Stimulated activated memory B cell treated with anti-CD40 and anti-IgM and Interleukin-4, amounts not matched to agents 10 μg/mL and 1 μg/mL and 100 μg/mL, for 72 hours (primary cell): ENCODE data around the gene KIAA0319L.

Experiments used
- ATAC-seq: fragments of 150-1000 bp; cut with Tn5 transposase; 2 replicates; pipeline ENCODE4 v1.10.0; 2021
- H3K27ac Mint-ChIP-seq: one replicate; pipeline ENCODE4 v1.8.0; 2022; ENCODE audit warnings: mild to moderate bottlenecking, mixed read lengths
- H3K27me3 Mint-ChIP-seq: one replicate; pipeline ENCODE4 v1.8.0; 2022; ENCODE audit warnings: mixed read lengths
- H3K36me3 Mint-ChIP-seq: one replicate; pipeline ENCODE4 v1.8.0; 2022; ENCODE audit warnings: mixed read lengths
- H3K4me1 Mint-ChIP-seq: one replicate; pipeline ENCODE4 v1.8.0; 2022; ENCODE audit warnings: mixed read lengths
- H3K4me3 Mint-ChIP-seq: one replicate; pipeline ENCODE4 v1.8.0; 2022; ENCODE audit warnings: mild to moderate bottlenecking, moderate library complexity, mixed read lengths
- H3K9me3 Mint-ChIP-seq: one replicate; pipeline ENCODE4 v1.8.0; 2022; ENCODE audit warnings: mixed read lengths

The KIAA0319L gene

GRCh38 chr1:35407743-35408142 lies 149.5 kb downstream of the KIAA0319L start:
- H3K36me3 Mint-ChIP-seq, result peaks cover 69% of the 10 kb centered on the region
- no peaks in the 10 kb centered on the region for H3K4me1 Mint-ChIP-seq

DNA sequence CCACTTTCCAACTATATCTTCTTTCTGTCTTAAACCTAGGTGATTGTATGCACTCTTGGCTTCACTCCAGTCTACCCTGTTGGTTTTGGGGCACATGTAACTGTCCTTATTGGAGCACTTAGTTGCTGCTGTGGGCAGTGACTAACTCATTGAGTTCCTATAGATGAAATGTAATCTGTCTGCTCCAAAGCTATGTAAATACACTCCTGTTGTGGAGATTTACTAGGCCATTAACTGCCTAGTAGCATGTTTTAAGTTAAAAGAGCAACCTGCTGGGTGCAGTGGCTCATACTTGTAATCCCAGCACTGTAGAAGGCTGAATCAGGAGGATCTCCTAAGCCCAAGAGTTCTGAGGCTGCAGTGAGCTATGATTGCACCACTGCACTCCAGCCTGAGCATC lies 151.1 kb downstream of the KIAA0319L start:
- Mint-ChIP-seq H3K4me3 (no peak overlapping the region), H3K36me3 (peaks cover 68% of the 10 kb centered on the region), H3K4me1 (no peaks in the 10 kb centered on the region), H3K9me3 (no peaks in the 10 kb centered on the region), H3K27ac (no peak overlapping the region), H3K27me3 (no peaks in the 10 kb centered on the region)
- no peak for ATAC-seq

More at GRCh38 chr1:35407743-35408142, 149.5 kb downstream of the KIAA0319L start:
- Mint-ChIP-seq H3K4me3 (no peak overlapping the region), H3K27ac (no peak overlapping the region), H3K9me3 (no peaks in the 10 kb centered on the region), H3K27me3 (no peaks in the 10 kb centered on the region)
- ATAC-seq, result no peak

- Mint-ChIP-seq H3K4me3 (no peak overlapping the region), H3K27me3 (no peaks in the 10 kb centered on the region), H3K27ac (no peak overlapping the region), H3K36me3 (peaks cover 62% of the 10 kb centered on the region), H3K9me3 (no peaks in the 10 kb centered on the region), H3K4me1 (no peaks in the 10 kb centered on the region)
- no peak for ATAC-seq
These were observed 156.2 kb downstream of the KIAA0319L start for GRCh38 chr1:35401049-35401448.

DNA sequence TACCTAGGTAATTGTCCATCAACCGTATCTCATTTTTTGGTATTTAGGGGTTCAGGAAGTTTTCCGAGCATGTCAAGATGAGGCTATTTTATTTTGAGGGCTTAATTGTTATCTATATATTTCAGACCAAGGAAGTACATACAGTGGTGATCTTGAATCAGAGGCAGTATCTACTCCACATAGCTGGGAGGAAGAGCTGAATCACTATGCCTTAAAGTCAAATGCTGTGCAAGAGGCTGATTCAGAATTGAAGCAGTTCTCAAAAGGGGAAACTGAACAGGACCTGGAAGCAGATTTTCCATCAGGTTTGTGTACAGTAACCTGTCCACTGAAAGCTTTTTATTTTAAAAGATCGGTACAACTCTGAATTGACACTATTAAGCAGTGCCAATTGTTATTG lies 158.5 kb downstream of the KIAA0319L start:
- H3K27me3 Mint-ChIP-seq, result no peaks in the 10 kb centered on the region
- no peak overlapping the region for H3K4me3 Mint-ChIP-seq
- no peak overlapping the region for H3K27ac Mint-ChIP-seq
- no peaks in the 10 kb centered on the region for H3K9me3 Mint-ChIP-seq
- no peak for ATAC-seq
- peaks cover 69% of the 10 kb centered on the region for H3K36me3 Mint-ChIP-seq
- H3K4me1 Mint-ChIP-seq, result no peaks in the 10 kb centered on the region

DNA sequence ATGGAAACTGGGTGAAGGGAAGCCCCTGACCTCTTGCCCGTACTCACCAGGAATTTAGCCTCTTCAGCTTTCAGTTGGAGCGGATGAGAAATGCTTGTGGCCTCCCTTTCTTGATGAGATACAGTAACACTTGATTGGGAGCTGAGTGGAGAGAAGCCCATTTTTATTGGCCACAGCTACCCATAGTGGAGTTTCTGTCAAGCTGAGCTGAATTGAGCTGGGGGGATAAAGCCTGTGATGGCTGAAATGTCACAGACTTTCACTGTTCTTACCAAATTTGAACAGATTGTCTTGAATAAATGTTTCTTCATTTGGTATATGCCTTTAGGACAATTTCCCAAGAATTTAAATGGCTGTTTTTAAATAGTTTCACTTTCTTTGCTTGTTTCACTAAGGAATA lies 162.8 kb downstream of the KIAA0319L start:
- H3K4me3 Mint-ChIP-seq, result no peak overlapping the region
- no peaks in the 10 kb centered on the region for H3K27me3 Mint-ChIP-seq
- H3K9me3 Mint-ChIP-seq, result no peaks in the 10 kb centered on the region
- no peaks in the 10 kb centered on the region for H3K4me1 Mint-ChIP-seq
- peaks cover 65% of the 10 kb centered on the region for H3K36me3 Mint-ChIP-seq
- no peak for ATAC-seq
- H3K27ac Mint-ChIP-seq, result no peak overlapping the region

- Mint-ChIP-seq H3K4me1 (no peaks in the 10 kb centered on the region), H3K27ac (no peak overlapping the region), H3K4me3 (no peak overlapping the region), H3K9me3 (no peaks in the 10 kb centered on the region), H3K27me3 (no peaks in the 10 kb centered on the region), H3K36me3 (peaks cover 49% of the 10 kb centered on the region)
- ATAC-seq, result no peak
These were observed 166.4 kb downstream of the KIAA0319L start for GRCh38 chr1:35390600-35391494.

DNA sequence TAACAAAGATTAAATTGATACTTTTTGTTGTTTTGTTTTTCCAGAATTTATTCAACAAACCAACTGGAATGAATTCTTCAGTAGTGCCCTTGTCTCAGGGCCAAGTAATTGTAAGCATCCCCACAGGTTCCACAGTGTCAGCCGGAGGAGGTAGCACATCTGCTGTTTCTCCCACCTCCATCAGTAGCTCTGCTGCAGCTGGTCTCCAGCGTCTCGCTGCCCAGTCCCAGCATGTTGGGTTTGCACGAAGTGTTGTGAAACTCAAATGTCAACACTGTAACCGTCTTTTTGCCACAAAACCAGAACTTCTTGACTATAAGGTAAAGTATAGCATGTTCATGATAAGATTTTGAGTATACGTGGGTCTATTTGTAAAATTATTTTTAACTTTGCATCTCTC lies 170.2 kb downstream of the KIAA0319L start:
- no peaks in the 10 kb centered on the region for H3K27me3 Mint-ChIP-seq
- H3K4me1 Mint-ChIP-seq, result no peaks in the 10 kb centered on the region
- no peaks in the 10 kb centered on the region for H3K9me3 Mint-ChIP-seq
- peaks cover 34% of the 10 kb centered on the region for H3K36me3 Mint-ChIP-seq
- H3K27ac Mint-ChIP-seq, result no peak overlapping the region
- no peak for ATAC-seq
- no peak overlapping the region for H3K4me3 Mint-ChIP-seq

GRCh38 chr1:35386290-35386689 lies 170.9 kb downstream of the KIAA0319L start:
- Mint-ChIP-seq H3K9me3 (no peaks in the 10 kb centered on the region), H3K4me1 (no peaks in the 10 kb centered on the region), H3K27ac (no peak overlapping the region), H3K27me3 (no peaks in the 10 kb centered on the region), H3K4me3 (no peak overlapping the region), H3K36me3 (peaks cover 33% of the 10 kb centered on the region)
- no peak for ATAC-seq
